ENCODE data around the gene RNF150.
"Not testable (repeated sequence)": the region's sequence is repeated elsewhere in the genome, so short reads cannot be mapped to it uniquely, and the experiment has no call there.

The RNF150 gene

GRCh38 chr4:140857111-140857510, 276.2 kb downstream of the RNF150 start:
- FAIRE-seq = no peak

DNA sequence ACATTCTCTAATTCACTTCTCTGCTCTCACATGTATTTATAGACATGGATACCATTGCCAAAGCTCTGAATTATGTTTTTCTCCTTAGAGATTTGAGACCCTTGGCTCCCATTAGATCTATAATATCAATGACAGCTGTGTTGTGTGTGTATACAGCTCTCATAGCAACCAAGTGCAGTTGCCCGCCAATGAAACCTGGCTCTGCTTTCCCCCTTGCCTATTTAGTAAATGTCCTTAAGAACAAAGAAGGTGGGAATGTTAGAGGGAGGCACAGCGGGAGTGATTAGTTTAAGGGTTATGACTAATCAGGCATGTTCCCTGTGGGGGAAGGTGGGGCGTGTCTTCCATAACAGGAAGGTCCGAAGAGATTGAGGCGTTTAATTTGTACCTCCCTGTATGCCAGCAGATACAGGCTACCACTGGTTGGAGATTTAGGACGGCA, 276.6 kb downstream of the RNF150 start:
- no peak for FAIRE-seq

- FAIRE-seq = no peak
Measured at GRCh38 chr4:140854168-140854567, 279.1 kb downstream of the RNF150 start.

- no peak for FAIRE-seq
Measured at GRCh38 chr4:140851804-140852203, 281.5 kb downstream of the RNF150 start.

- no peak for FAIRE-seq
Measured at GRCh38 chr4:140851032-140851636, 282.1 kb downstream of the RNF150 start.

DNA sequence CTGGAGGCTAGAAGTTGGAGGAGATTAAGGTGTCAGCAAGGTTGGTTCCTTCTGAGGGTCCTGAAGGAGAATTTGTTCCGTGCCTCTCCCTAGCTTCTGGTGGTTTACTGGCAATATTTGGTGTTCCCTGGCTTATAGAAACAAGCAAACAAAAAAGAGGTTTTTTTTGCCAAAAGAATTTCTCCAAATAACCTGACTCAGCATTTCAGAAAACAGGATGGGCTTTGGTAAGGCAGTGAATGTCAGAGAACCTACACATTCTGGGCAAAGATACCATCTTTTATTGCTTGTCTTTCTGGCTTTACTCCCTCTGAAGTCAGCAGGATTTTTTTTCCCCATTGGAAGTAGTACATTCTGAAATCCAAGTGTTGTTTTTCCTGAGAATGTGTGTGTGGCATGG, 283.7 kb downstream of the RNF150 start:
- FAIRE-seq = no peak

DNA sequence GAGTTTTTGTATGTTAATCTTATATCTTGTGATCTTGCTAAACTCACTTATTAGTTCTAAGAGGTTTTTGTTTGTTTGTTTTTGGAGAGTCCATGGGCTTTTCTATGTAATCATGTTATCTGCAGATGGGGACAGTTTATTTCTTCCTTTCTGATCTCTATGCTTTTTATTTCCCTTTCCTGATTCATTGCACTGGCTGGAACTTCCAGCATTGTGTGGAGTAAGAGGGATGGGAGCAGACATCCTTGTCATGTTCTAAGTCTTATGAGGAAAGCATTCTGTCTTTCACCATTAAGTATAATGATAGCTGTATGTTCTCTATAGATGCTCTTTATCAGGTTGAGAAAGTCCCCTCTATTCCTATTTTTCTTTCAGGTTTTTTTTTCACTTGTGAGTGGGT, 286.5 kb downstream of the RNF150 start:
- no peak for FAIRE-seq

DNA sequence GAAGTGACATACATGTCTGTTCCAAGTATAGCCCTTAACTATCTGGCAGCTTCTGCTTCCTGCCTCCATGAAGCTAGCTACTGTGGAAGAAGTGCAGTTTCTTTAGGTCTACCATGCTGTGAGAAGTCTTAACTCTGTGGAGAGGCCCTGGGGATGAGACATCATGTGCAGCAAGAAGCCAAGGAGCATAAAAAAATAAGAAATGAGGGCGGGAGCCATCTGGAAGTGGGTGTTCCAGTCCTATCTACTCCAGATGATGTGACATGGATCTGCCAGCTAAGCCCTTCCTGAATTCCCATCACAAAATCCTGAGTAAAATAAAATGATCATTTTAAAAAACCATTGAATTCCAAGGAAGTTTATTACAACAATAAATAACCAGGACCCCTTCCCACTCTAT, 289.2 kb downstream of the RNF150 start:
- no peak for FAIRE-seq

DNA sequence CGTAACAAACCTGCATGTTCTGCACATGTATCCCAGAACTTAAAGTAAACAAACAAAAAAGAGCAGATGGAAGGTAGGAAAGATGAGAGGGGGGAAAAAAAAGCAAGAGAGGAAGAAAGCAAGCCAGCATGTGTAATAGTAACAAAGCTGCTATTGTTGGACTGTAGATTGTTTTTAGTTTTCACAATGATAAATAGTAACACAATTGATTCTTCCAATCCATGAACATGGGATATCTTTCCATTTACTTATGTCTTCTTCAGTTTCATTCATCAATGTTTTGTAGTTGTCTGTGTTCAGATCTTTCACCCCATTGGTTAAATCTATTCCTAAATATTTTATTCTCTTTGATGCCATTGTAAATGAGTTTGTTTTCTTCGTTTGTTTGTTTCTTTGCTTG, 292.1 kb downstream of the RNF150 start:
- no peak for FAIRE-seq

DNA sequence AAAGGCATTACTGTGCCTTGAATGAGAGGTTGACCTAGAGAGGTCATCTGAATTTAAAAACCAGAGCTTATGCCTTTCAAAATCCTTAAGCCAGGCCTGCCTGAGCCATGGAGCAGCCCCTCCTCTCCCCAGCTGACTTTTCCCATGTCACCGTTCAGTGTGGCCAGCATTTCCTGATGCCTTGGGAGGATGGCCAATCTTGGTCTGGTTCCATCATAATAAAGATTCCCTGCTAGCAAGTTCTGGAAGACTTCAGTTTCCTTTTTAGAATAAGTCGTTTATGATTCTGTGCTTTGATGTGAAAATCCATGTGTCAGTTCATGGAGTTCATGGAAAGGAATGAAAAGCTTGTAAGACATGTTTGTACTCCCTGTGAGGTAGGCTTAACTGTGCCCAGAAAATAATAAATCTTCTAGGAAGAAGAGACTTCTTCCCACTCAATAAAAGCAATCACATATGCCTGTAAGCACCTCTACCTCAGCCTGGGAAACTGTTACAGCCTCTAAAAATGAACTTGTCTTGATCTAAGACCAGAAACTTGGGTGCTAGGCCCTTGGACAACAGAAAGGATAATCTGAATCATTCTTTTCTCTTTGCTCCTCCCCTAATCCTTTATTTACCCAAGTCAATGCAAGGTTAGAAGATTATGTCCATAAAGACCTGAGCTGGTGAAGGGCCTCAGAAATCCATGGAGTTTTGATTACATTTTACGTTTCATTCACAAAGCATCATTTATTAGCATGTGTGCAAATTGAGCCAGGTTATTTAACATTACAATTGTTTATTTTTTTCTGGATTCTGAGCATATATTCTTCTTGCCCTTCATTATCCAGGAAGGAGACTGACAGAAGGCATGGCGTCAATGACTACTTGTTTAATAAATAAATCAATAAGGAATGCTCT, 293.1 kb downstream of the RNF150 start:
- no peak for FAIRE-seq

- FAIRE-seq = no peak
Measured at GRCh38 chr4:140839406-140839805, 293.9 kb downstream of the RNF150 start.

DNA sequence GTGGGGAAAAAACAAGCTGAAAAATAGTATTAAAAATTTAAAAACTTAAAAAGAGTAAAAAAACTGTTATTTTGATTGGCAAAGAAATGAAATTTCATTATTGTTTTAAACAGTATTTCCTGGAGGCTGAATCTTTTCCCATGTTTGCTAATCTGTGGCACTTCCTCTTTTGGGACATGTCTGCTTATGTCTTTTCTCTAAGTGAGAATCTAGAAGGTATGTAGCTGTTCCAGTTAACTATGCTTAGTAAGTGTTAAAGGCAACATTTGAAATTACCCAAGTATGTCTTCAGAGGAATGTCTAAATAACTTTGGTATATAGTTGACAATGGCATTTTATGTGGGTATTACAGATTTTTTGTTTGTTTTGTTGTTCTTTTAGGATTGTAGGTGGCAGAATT, 295.5 kb downstream of the RNF150 start:
- no peak for FAIRE-seq

GRCh38 chr4:140834839-140835495, 298.3 kb downstream of the RNF150 start:
- FAIRE-seq = no peak

DNA sequence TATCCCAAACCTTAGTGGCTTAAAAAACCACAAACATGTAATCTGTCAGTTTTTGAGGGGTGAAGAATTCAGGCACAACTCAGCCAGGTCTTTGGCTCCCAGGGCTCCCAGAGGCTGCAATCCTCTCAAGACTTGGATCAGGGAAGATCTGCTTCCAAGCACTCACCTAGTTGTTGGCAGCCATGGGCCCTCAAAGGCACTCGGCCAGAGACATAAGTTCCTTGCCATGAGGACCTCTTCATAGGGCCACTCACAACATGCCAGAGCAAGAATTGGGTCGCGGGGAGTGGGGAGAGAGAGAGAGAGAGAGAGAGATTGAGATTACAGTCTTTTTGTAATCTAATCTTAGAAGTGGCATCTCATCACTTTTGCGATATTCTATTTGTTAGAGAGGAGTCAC, 300.0 kb downstream of the RNF150 start:
- no peak for FAIRE-seq

GRCh38 chr4:140829825-140830224, 303.4 kb downstream of the RNF150 start:
- no peak for FAIRE-seq

- no peak for FAIRE-seq
Measured at GRCh38 chr4:140826701-140827027, 306.6 kb downstream of the RNF150 start.

GRCh38 chr4:140820520-140820919, 312.7 kb downstream of the RNF150 start:
- FAIRE-seq = not testable (repeated sequence)

- FAIRE-seq = no peak
Measured at GRCh38 chr4:140819610-140820009, 313.7 kb downstream of the RNF150 start.

- no peak for FAIRE-seq
Measured at GRCh38 chr4:140818433-140818832, 314.8 kb downstream of the RNF150 start.

GRCh38 chr4:140816806-140817510, 316.3 kb downstream of the RNF150 start:
- no peak for FAIRE-seq

DNA sequence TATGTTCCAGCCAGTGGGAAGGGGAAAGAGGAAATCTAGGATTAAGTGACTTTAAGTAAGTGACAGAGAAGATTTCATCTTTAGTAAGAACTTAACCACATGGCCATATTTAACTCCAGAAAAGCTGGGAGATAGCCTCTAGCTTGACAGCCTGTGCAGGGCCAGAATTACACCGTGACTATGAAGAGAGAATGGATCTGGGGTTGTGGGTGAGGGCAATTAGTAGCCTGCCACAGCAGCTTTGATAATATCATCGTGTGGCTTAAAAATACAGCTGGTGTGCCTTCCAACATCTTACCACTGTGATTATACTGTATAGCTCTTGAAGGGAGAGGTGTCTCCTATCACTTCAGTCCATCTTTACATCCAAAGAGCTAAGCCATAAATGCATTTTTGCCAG, 319.5 kb downstream of the RNF150 start:
- no peak for FAIRE-seq

DNA sequence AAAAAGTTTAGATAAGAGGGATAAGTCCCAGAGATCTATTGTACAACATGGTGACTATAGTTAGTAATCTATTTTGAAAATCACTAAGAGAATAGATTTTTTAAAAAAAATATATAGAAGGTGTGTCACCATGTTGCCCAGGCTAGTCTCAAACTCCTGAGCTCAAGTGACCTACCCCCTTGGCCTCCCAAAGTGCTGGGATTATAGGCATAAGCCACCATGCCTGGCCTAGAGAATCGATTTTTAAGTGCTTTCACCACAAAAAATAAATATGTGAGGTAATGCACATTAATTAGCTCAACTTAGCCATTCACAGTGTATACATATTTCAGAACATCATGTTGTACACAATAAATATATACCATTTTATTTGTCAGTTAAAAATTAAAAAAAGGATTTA, 320.4 kb downstream of the RNF150 start:
- no peak for FAIRE-seq

DNA sequence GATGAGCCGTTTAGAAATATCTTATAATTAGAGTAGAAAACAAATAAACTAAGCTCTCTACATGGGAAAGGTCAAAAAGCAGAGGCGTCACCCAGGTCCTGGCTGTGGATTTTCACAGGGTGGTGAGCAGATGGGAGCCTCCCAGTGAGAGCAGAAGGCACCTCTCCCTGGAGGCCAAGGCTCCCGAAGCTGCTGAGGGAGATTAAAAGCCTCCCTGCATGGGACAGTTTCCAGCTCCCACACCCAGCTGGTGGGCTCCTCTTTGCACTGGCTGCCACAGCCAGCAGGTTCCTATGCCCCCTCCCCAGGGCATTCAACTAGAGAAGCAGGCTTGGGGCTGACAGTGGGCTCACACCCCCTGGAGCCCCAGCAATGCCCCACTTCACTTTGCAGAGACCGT, 321.8 kb downstream of the RNF150 start:
- no peak for FAIRE-seq
